A673 (cell line): ENCODE results near the gene TXN2. TPM values are rescaled to one million over a fixed set of nuclear protein-coding genes. Genes with fewer than 3 reads are reported as not detected.

Experiments
- BruUV-seq: library from RNA; stranded (reverse); fragments of 400-500 nt; replicated peaks from 2 replicates; lab custom pipeline; 2021; lab: Mats Ljungman, UMichigan
- CTCF ChIA-PET: fragments of 300-600 bp; sonication (Branson Sonifier 250); formaldehyde crosslinking; loops from one replicate; lab custom pipeline; 2022; ENCODE audit warnings: antibody characterized with exemption; lab: Charles Lee
- POLR2A ChIA-PET: fragments of 300-600 bp; sonication (Branson Sonifier 250); formaldehyde crosslinking; loops from one replicate; lab custom pipeline; 2022; ENCODE audit warnings: antibody characterized with exemption; ENCODE audit not compliant: low non-redundant PET; lab: Charles Lee
- DNase-seq: peaks from one replicate; pipeline ENCODE4 v3.0.0-alpha.2; 2015; ENCODE audit warnings: low spot score
- H3K27ac ChIP-seq: fragments of 200-600 bp; sonication (generic); 2 replicates; pipeline ENCODE4 v1.5.1; 2016; ENCODE audit warnings: mixed run types, low read depth, mild to moderate bottlenecking, mixed read lengths, antibody characterized with exemption, low read length; ENCODE audit not compliant: poor library complexity, severe bottlenecking
- H3K27me3 ChIP-seq: fragments of 200-600 bp; sonication (generic); replicated peaks from 2 replicates; pipeline ENCODE4 v1.6.1; 2017; ENCODE audit warnings: mixed run types, low read depth, mild to moderate bottlenecking, mixed read lengths, antibody characterized with exemption, low read length; ENCODE audit not compliant: insufficient read depth, poor library complexity
- H3K36me3 ChIP-seq: fragments of 200-600 bp; sonication (generic); 2 replicates; pipeline ENCODE4 v1.6.1; 2016; ENCODE audit warnings: mixed run types, mild to moderate bottlenecking, mixed read lengths, antibody characterized with exemption, low read length; ENCODE audit not compliant: insufficient read depth, poor library complexity, severe bottlenecking
- H3K4me1 ChIP-seq: fragments of 200-600 bp; sonication (generic); 2 replicates; pipeline ENCODE4 v1.6.1; 2017; ENCODE audit warnings: mixed run types, mild to moderate bottlenecking, mixed read lengths, antibody characterized with exemption, low read length; ENCODE audit not compliant: insufficient read depth, poor library complexity, severe bottlenecking
- H3K4me3 ChIP-seq: fragments of 200-600 bp; sonication (generic); 2 replicates; pipeline ENCODE4 v1.5.1; 2016; ENCODE audit warnings: low read depth, mixed run types, mild to moderate bottlenecking, mixed read lengths, low read length; ENCODE audit not compliant: poor library complexity, severe bottlenecking
- H3K9me3 ChIP-seq: fragments of 200-600 bp; sonication (generic); 2 replicates; pipeline ENCODE4 v1.6.1; 2016; ENCODE audit warnings: mixed run types, low read depth, mild to moderate bottlenecking, mixed read lengths, antibody characterized with exemption, low read length; ENCODE audit not compliant: poor library complexity, severe bottlenecking
- EZH2 ChIP-seq: fragments of 200-600 bp; sonication (generic); IDR thresholded peaks from 2 replicates; pipeline ENCODE4 v1.6.1; 2017; ENCODE audit warnings: borderline replicate concordance, low read depth, mild to moderate bottlenecking, mixed read lengths, antibody characterized with exemption, low read length; ENCODE audit not compliant: poor library complexity, severe bottlenecking
- intact Hi-C: fragments of 100-400 bp; cut with micrococcal nuclease; formaldehyde crosslinking; loops from one replicate; pipeline ENCODE4 v1.10.0; 2022; ENCODE audit not compliant: unreplicated experiment
- total RNA-seq: library from RNA; stranded (reverse); gene quantifications from 2 replicates; pipeline ENCODE4 v1.2.3, GENCODE V29; 2021
- TF ChIP-seq, protein P1 (sequence below): fragments of 300-800, 200-600 bp; sonication (generic); conservative IDR thresholded peaks from 2 replicates; pipeline ENCODE4 v1.5.1; 2017; ENCODE audit warnings: low read depth, mild to moderate bottlenecking, antibody characterized with exemption, low read length, moderate library complexity, mixed read lengths

TXN2 gene
- total RNA-seq, 1 experiment from 2014 or later = 85.4 TPM

GRCh38 chr22:36460202-36460601, 21.2 kb downstream of the TXN2 start:
- no peak for TF ChIP-seq EZH2
- TF ChIP-seq, protein P1, sequence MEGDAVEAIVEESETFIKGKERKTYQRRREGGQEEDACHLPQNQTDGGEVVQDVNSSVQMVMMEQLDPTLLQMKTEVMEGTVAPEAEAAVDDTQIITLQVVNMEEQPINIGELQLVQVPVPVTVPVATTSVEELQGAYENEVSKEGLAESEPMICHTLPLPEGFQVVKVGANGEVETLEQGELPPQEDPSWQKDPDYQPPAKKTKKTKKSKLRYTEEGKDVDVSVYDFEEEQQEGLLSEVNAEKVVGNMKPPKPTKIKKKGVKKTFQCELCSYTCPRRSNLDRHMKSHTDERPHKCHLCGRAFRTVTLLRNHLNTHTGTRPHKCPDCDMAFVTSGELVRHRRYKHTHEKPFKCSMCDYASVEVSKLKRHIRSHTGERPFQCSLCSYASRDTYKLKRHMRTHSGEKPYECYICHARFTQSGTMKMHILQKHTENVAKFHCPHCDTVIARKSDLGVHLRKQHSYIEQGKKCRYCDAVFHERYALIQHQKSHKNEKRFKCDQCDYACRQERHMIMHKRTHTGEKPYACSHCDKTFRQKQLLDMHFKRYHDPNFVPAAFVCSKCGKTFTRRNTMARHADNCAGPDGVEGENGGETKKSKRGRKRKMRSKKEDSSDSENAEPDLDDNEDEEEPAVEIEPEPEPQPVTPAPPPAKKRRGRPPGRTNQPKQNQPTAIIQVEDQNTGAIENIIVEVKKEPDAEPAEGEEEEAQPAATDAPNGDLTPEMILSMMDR = no peak
- Histone ChIP-seq H3K4me1 (peaks cover 8% of the 10 kb centered on the region), H3K9me3 (no peaks in the 10 kb centered on the region), H3K4me3 (no peak overlapping the region), H3K27ac (no peak overlapping the region), H3K27me3 (no peaks in the 10 kb centered on the region), H3K36me3 (no peaks in the 10 kb centered on the region)
- no peak for DNase-seq
- POLR2A ChIA-PET = no interaction called here
- CTCF ChIA-PET = no interaction called here
- intact Hi-C loops = no loop called here
- no TSS peak for BruUV-seq

- peaks cover 9% of the 10 kb centered on the region for H3K4me1 ChIP-seq
- no peak overlapping the region for H3K27ac ChIP-seq
- ChIA-PET POLR2A (no interaction called here), CTCF (no interaction called here)
- TF ChIP-seq, protein P1 = no peak
- no peak for TF ChIP-seq EZH2
- H3K9me3 ChIP-seq = no peaks in the 10 kb centered on the region
- H3K27me3 ChIP-seq = no peaks in the 10 kb centered on the region
- H3K36me3 ChIP-seq = no peaks in the 10 kb centered on the region
- no TSS peak for BruUV-seq
- intact Hi-C loops = loop anchor here (5.0 kb wide), 1 partner anchor 71 kb away; the partner anchor contains the start of gene MYH9
- H3K4me3 ChIP-seq = no peak overlapping the region
- DNase-seq = no peak
Observed at GRCh38 chr22:36457688-36458450, 23.6 kb downstream of the TXN2 start.

DNA sequence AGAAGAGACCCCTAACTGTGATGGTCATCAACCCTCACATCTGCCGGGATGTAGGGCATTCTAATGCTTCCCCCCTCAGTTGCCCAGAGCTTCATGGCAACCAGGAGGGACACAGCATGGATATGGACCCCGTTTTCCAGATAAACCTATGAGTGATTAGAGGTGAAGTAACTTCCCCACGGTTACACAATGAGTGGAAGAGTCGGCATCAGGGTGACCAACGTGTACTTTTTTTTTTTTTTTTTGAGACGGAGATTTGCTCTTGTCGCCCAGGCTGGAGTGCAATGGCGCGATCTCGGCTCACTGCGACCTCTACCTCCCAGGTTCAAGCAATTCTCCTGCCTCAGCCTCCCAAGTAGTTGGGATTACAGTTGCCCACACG, 25.0 kb downstream of the TXN2 start:
- no peak for DNase-seq
- Histone ChIP-seq H3K9me3 (no peaks in the 10 kb centered on the region), H3K36me3 (no peaks in the 10 kb centered on the region), H3K27me3 (no peaks in the 10 kb centered on the region), H3K4me1 (peaks cover 13% of the 10 kb centered on the region), H3K4me3 (no peak overlapping the region), H3K27ac (no peak overlapping the region)
- CTCF ChIA-PET = no interaction called here
- intact Hi-C loops = loop anchor here (5.0 kb wide), 1 partner anchor 69 kb away; the partner anchor contains the start of gene MYH9
- TF ChIP-seq EZH2 = no peak
- TF ChIP-seq, protein P1 = no peak
- POLR2A ChIA-PET = no interaction called here
- no TSS peak for BruUV-seq
